NAMALWA (cell line): Measurements from ENCODE around the gene GRIFIN.

Experiments
- DNase-seq: peaks from one replicate; pipeline ENCODE4 v3.0.0-alpha.2; 2015; ENCODE audit warnings: low spot score

Gene GRIFIN

GRCh38 chr7:2432910-2433712, 43.1 kb downstream of the GRIFIN start:
- no peak for DNase-seq

- DNase-seq, result peak; percentile 71
Measured at GRCh38 chr7:2431260-2431867, 44.8 kb downstream of the GRIFIN start.

- DNase-seq, result no peak
Measured at GRCh38 chr7:2425749-2426148, 50.4 kb downstream of the GRIFIN start.
